ENCODE data around the gene OR2B6. TPM values are rescaled to one million over a fixed set of nuclear protein-coding genes. Genes with fewer than 3 reads are reported as not detected.

OR2B6 gene
- total RNA-seq, 1 experiment from 2014 or later = not detected

DNA sequence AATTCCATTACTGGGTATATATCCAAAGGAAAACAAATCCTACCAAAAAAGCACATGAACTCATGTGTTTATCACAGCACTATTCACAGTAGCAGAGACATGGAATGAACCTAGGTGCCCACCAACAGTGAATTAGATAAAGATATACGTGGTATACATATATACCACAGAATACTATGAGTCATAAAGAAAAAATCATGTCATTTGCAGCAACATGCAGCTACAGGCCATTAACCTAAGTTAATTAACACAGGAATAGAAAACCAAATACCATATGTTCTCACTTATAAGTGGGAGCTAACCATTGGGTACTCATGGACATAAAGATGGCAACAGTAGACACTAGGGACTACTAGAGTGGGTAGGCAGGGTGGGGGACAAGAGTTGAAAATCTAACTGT is 49.0 kb upstream of the OR2B6 start:
- H3K4me1 Mint-ChIP-seq = 0 out of 2 replicates have a peak, but pooled peaks cover 3% of the 10 kb centered on the region
- ChIA-PET CTCF (no interaction called here), POLR2A (no interaction called here)
- no peaks in the 10 kb centered on the region for H3K36me3 Mint-ChIP-seq
- no peaks in the 10 kb centered on the region for H3K27me3 Mint-ChIP-seq (ENCODE audit: low read depth)
- ATAC-seq = no peak
- TF ChIP-seq FOXP1 (CRISPR knock-in tag; IDR thresholded peaks at IDR 0.05; ENCODE audit: borderline replicate concordance) (no peak), NR2C2 (CRISPR knock-in tag; IDR thresholded peaks at IDR 0.05) (no peak)
- TF ChIP-seq, protein P1, sequence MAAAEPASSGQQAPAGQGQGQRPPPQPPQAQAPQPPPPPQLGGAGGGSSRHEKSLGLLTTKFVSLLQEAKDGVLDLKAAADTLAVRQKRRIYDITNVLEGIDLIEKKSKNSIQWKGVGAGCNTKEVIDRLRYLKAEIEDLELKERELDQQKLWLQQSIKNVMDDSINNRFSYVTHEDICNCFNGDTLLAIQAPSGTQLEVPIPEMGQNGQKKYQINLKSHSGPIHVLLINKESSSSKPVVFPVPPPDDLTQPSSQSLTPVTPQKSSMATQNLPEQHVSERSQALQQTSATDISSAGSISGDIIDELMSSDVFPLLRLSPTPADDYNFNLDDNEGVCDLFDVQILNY (CRISPR knock-in tag; IDR thresholded peaks at IDR 0.05) = no peak
- no peak for DNase-seq (ENCODE audit: low spot score)
- H3K27ac Mint-ChIP-seq = no peak overlapping the region
- H3K4me3 Mint-ChIP-seq = no peak overlapping the region
- H3K9me3 Mint-ChIP-seq = no peaks in the 10 kb centered on the region

DNA sequence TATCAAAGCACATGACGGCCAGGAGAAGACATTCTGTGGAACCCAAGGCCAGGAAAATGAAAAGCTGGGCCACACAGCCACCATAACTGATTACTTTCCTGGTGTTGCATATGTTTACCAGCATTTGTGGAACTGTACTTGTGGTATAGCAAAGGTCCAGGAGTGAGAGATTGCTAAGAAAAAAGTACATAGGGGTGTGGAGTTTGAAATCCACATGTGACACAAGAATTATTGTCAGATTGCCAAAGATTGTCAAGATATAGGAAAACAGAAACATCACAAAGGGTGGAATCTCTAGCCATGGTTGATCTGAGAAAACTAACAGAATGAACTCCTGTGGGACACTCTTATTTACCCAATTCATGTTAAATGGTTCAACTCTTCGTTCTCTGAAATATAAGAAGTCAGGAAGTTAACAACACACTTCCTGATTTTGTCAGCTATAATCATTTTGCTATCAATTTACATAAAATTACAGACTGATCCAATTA is 45.0 kb upstream of the OR2B6 start, which contains the start of gene OR2B2:
OR2B2 (minus strand) TSS at position 441 of the 491 bp plus-strand sequence; CDS start at position 364, 77 bp downstream.
- no peak for DNase-seq (ENCODE audit: low spot score)
- no peak for ATAC-seq
- POLR2A ChIA-PET = no interaction called here
- H3K4me1 Mint-ChIP-seq = 0 out of 2 replicates have a peak, but pooled peaks cover 4% of the 10 kb centered on the region
- CTCF ChIA-PET = no interaction called here
- no peak within 1 kb of the TSS for H3K27ac Mint-ChIP-seq
- no peaks in the 10 kb centered on the region for H3K9me3 Mint-ChIP-seq
- H3K36me3 Mint-ChIP-seq = no peaks in the 10 kb centered on the region
- no peaks in the 10 kb centered on the region for H3K27me3 Mint-ChIP-seq (ENCODE audit: low read depth)
- no peak within 1 kb of the TSS for H3K4me3 Mint-ChIP-seq
- TF ChIP-seq NR2C2 (CRISPR knock-in tag; IDR thresholded peaks at IDR 0.05) (no peak), OVOL2 (CRISPR knock-in tag; IDR thresholded peaks at IDR 0.05; ENCODE audit: borderline replicate concordance) (no peak), TCF7 (CRISPR knock-in tag; IDR thresholded peaks at IDR 0.05; ENCODE audit: low read depth) (no peak), NFYB (CRISPR knock-in tag; conservative IDR thresholded peaks at IDR 0.05; ENCODE audit: low read depth) (no peak), NFE2L1 (CRISPR knock-in tag; IDR thresholded peaks at IDR 0.05) (no peak), FOXP1 (CRISPR knock-in tag; IDR thresholded peaks at IDR 0.05; ENCODE audit: borderline replicate concordance) (no peak), MXD4 (CRISPR knock-in tag; IDR thresholded peaks at IDR 0.05; ENCODE audit: borderline replicate concordance) (no peak), RORB (CRISPR knock-in tag; IDR thresholded peaks at IDR 0.05) (no peak), MYBL2 (CRISPR knock-in tag; IDR thresholded peaks at IDR 0.05) (no peak), ZNF232 (CRISPR knock-in tag; IDR thresholded peaks at IDR 0.05) (no peak), ZNF121 (CRISPR knock-in tag; IDR thresholded peaks at IDR 0.05) (no peak), CREM (CRISPR knock-in tag; IDR thresholded peaks at IDR 0.05) (no peak), SMAD4 (CRISPR knock-in tag; IDR thresholded peaks at IDR 0.05) (no peak)
- TF ChIP-seq, protein P2, sequence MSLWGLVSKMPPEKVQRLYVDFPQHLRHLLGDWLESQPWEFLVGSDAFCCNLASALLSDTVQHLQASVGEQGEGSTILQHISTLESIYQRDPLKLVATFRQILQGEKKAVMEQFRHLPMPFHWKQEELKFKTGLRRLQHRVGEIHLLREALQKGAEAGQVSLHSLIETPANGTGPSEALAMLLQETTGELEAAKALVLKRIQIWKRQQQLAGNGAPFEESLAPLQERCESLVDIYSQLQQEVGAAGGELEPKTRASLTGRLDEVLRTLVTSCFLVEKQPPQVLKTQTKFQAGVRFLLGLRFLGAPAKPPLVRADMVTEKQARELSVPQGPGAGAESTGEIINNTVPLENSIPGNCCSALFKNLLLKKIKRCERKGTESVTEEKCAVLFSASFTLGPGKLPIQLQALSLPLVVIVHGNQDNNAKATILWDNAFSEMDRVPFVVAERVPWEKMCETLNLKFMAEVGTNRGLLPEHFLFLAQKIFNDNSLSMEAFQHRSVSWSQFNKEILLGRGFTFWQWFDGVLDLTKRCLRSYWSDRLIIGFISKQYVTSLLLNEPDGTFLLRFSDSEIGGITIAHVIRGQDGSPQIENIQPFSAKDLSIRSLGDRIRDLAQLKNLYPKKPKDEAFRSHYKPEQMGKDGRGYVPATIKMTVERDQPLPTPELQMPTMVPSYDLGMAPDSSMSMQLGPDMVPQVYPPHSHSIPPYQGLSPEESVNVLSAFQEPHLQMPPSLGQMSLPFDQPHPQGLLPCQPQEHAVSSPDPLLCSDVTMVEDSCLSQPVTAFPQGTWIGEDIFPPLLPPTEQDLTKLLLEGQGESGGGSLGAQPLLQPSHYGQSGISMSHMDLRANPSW (CRISPR knock-in tag; conservative IDR thresholded peaks at IDR 0.05; ENCODE audit: low read depth) = no peak
- TF ChIP-seq, protein P3, sequence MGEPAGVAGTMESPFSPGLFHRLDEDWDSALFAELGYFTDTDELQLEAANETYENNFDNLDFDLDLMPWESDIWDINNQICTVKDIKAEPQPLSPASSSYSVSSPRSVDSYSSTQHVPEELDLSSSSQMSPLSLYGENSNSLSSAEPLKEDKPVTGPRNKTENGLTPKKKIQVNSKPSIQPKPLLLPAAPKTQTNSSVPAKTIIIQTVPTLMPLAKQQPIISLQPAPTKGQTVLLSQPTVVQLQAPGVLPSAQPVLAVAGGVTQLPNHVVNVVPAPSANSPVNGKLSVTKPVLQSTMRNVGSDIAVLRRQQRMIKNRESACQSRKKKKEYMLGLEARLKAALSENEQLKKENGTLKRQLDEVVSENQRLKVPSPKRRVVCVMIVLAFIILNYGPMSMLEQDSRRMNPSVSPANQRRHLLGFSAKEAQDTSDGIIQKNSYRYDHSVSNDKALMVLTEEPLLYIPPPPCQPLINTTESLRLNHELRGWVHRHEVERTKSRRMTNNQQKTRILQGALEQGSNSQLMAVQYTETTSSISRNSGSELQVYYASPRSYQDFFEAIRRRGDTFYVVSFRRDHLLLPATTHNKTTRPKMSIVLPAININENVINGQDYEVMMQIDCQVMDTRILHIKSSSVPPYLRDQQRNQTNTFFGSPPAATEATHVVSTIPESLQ (CRISPR knock-in tag; IDR thresholded peaks at IDR 0.05) = no peak
- TF ChIP-seq, protein P4, sequence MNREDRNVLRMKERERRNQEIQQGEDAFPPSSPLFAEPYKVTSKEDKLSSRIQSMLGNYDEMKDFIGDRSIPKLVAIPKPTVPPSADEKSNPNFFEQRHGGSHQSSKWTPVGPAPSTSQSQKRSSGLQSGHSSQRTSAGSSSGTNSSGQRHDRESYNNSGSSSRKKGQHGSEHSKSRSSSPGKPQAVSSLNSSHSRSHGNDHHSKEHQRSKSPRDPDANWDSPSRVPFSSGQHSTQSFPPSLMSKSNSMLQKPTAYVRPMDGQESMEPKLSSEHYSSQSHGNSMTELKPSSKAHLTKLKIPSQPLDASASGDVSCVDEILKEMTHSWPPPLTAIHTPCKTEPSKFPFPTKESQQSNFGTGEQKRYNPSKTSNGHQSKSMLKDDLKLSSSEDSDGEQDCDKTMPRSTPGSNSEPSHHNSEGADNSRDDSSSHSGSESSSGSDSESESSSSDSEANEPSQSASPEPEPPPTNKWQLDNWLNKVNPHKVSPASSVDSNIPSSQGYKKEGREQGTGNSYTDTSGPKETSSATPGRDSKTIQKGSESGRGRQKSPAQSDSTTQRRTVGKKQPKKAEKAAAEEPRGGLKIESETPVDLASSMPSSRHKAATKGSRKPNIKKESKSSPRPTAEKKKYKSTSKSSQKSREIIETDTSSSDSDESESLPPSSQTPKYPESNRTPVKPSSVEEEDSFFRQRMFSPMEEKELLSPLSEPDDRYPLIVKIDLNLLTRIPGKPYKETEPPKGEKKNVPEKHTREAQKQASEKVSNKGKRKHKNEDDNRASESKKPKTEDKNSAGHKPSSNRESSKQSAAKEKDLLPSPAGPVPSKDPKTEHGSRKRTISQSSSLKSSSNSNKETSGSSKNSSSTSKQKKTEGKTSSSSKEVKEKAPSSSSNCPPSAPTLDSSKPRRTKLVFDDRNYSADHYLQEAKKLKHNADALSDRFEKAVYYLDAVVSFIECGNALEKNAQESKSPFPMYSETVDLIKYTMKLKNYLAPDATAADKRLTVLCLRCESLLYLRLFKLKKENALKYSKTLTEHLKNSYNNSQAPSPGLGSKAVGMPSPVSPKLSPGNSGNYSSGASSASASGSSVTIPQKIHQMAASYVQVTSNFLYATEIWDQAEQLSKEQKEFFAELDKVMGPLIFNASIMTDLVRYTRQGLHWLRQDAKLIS (CRISPR knock-in tag; IDR thresholded peaks at IDR 0.05; ENCODE audit: borderline replicate concordance) = no peak
- TF ChIP-seq, protein P5, sequence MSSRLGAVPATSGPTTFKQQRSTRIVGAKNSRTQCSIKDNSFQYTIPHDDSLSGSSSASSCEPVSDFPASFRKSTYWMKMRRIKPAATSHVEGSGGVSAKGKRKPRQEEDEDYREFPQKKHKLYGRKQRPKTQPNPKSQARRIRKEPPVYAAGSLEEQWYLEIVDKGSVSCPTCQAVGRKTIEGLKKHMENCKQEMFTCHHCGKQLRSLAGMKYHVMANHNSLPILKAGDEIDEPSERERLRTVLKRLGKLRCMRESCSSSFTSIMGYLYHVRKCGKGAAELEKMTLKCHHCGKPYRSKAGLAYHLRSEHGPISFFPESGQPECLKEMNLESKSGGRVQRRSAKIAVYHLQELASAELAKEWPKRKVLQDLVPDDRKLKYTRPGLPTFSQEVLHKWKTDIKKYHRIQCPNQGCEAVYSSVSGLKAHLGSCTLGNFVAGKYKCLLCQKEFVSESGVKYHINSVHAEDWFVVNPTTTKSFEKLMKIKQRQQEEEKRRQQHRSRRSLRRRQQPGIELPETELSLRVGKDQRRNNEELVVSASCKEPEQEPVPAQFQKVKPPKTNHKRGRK (CRISPR knock-in tag; IDR thresholded peaks at IDR 0.05; ENCODE audit: borderline replicate concordance) = no peak
- TF ChIP-seq, protein P6, sequence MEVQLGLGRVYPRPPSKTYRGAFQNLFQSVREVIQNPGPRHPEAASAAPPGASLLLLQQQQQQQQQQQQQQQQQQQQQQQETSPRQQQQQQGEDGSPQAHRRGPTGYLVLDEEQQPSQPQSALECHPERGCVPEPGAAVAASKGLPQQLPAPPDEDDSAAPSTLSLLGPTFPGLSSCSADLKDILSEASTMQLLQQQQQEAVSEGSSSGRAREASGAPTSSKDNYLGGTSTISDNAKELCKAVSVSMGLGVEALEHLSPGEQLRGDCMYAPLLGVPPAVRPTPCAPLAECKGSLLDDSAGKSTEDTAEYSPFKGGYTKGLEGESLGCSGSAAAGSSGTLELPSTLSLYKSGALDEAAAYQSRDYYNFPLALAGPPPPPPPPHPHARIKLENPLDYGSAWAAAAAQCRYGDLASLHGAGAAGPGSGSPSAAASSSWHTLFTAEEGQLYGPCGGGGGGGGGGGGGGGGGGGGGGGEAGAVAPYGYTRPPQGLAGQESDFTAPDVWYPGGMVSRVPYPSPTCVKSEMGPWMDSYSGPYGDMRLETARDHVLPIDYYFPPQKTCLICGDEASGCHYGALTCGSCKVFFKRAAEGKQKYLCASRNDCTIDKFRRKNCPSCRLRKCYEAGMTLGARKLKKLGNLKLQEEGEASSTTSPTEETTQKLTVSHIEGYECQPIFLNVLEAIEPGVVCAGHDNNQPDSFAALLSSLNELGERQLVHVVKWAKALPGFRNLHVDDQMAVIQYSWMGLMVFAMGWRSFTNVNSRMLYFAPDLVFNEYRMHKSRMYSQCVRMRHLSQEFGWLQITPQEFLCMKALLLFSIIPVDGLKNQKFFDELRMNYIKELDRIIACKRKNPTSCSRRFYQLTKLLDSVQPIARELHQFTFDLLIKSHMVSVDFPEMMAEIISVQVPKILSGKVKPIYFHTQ (CRISPR knock-in tag; IDR thresholded peaks at IDR 0.05) = no peak
